GM21717 (cell line): Measurements from ENCODE around the gene QPRT.
"Not testable (repeated sequence)": the region's sequence is repeated elsewhere in the genome, so short reads cannot be mapped to it uniquely, and the experiment has no call there.

Experiments
- ATAC-seq: cut with Tn5 transposase; IDR thresholded peaks from one replicate; pipeline ENCODE4 v1.9.1; 2021; ENCODE audit warnings: mild to moderate bottlenecking, moderate library complexity; ENCODE audit not compliant: unreplicated experiment

Gene QPRT

DNA sequence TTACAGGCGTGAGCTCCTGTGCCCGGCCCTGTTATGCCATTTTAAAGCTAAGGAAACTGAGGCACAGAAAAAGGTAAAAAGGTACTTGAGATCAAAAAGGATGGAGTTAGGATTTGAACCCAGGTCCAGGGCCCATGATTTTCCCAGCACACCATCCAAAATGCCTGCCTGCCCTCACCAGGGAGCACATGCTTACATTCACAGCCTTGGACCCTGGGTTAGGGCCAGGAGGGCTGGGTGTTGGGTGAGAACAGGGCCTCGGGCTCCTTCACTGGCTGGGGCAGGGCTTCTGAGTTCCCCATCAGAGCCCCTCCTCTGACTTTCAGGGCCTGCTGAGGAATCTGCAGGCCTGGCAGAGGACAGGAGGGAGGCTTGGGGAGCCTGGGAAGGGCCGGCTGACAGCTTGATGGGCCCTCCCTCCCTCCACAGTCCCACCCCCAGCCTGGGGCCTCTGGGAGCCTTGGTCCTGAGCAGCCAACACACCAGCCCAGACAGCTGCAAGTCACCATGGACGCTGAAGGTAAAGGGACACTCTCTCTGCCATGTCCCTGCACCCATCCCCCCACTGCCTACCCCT, at the start of gene QPRT:
QPRT (plus strand) TSS at position 490 of the 577 bp plus-strand sequence; CDS start at position 508, 18 bp downstream.
- ATAC-seq: no peak

- not testable (repeated sequence) for ATAC-seq
Measured at GRCh38 chr16:29629318-29629717, 49.7 kb upstream of the QPRT start.

- ATAC-seq: not testable (repeated sequence)
Measured at GRCh38 chr16:29631658-29632057, 47.3 kb upstream of the QPRT start.

DNA sequence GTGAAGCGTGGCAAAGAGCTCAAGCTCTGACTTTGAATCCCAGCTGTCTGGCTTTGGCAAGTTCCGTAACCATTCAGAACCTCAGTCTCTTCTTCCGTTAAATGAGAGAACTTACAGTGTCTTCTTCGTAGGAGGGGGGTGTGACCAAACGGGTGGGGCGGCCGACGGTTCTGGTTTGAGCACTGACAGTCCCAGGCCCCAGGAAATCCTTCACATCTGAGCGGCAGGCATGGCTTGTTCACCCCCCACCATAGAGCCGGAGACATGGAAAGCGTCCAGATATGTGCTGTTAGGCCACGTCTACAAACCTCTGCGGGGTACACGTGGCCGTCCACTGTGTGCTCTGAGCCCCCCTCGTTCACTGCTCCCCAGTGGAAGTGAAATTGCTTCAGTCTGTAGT, 43.1 kb upstream of the QPRT start:
- not testable (repeated sequence) for ATAC-seq

DNA sequence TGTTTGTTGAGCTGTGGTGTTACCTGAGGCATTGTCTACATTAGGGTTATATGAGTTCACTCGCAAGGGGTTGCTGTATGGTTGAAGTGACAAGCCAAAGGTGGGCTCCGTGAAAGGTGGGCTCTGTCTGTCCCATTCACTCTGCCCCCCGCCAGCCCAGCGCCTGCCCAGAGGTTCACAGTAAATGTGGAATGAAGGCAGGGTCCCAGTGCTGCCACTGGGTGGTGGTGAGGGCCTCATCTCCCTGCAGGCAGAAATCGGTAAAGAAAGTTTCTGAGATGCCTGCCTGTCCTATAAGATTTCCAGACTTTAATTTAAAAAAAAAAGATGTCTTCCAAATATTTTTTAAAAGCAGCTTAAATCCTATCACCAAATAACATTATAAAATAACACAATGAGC, 42.6 kb upstream of the QPRT start:
- not testable (repeated sequence) for ATAC-seq

DNA sequence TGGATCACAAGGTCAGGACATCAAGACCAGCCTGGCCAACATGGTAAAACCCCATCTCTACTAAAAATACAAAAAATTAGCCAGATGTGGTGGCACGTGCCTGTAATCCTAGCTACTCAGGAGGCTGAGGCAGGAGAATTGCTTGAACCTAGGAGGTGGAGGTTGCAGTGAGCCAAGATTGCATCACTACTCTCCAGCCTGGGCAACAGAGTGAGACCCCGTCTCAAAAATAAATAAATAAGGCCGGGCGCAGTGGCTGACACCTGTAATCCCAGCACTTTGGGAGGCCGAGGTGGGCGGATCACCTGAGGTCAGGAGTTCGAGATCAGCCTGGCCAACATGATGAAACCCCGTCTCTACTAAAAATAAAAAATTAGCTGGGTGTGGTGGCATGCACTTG, 40.2 kb upstream of the QPRT start:
- ATAC-seq: not testable (repeated sequence)

DNA sequence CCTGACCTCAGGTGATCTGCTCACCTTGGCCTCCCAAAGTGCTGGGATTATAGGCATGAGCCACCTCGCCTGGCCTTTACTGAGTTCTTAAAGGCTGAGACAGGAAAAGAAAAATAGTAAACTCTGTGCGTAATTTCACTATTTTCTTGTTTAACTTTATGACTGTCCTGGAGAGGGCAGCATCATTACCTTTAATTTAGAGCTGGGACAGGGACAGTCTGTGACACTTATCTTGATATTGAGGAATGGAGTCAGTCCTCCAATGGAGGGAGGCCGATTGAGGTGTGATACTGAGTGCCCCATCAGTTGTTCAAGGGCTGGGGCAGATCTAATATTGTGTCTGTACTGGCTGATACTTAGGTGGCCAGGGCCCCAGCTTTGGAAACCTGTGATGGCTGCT, 37.4 kb upstream of the QPRT start:
- ATAC-seq: no peak

DNA sequence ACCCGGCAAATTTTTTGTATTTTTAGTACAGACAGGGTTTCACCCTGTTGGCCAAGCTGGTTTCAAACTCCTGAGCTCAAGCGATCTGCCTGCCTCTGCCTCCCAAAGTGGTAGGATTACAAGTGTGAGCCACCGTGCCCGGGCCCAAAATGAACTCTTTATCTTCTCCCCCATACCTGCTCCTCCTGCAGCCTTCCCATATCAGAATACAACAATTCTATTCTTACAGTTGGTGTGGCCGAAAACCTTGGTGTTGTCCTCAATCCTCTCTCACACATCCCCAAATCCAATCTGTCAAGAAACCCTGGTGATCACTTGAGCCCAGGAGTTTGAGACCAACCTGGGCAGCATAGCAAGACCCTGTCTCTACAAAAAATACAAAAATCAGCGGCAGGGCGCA, 35.4 kb upstream of the QPRT start:
- ATAC-seq: no peak

DNA sequence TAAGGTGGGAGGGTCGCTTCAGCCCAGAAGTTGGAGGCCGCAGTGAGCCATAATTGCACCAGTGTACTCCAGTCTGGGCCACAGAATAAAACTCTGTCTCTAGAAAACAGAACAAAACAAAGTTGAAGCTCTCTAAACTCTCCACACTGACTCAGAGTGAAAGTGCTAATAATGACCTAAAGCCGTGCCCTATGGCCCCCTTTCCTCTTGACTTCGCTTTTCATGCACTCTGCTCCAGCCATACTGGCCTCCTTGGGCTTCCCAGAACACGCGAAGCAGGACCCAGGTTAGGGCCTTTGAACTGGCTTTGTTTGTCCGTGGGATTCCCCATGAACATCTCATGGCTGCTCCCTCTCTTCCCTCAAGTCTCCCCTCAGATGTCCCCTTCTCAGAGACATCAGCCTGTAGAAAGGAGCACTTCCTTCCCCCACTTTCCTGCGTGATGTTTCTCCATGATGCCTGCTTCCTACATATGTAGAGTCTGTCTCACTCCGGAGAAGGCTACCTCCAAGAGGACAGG, 34.6 kb upstream of the QPRT start:
- ATAC-seq: no peak

GRCh38 chr16:29644973-29645693, 33.8 kb upstream of the QPRT start:
- ATAC-seq: no peak

DNA sequence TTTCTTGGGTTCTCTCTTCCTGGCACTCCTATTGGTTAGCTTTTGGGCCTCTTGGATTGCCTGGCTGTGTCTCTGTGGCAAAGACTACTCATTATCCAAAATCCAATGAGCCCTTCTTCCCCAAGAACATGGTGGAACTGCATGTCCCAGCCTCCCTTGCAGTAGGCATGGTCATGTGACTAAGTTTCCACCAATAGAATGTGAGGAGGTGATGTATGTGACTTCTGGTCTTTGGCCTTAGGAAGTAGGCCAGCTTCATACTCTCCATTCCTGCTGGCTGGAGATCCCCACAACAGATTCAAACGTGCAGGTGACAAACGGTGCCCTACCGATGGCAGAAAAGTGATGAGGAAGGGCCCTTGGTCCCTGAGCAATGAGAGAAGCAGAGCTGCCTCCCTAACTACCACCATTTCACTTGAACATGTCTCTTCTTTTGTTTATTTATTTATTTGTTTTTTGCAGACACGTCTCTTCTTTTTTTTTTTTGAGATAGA, 33.2 kb upstream of the QPRT start:
- no peak for ATAC-seq

DNA sequence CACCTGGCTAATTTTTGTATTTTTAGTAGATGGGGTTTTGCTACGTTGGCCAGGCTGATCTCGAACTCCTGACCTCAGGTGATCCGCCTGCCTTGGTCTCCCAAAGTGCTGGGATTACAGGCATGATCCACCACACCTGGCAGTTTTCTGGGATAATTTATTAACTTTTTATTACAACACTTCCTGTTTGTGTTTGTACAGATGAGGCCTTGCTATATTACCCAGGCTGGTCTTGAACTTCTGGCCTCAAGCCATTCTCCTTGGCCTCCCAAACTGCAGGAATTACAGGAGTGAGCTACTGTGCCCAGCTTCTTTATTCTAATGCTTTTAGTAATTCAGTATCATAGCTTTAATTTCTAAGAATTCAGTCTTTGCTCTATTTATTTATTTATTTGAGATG, 32.0 kb upstream of the QPRT start:
- ATAC-seq: no peak

DNA sequence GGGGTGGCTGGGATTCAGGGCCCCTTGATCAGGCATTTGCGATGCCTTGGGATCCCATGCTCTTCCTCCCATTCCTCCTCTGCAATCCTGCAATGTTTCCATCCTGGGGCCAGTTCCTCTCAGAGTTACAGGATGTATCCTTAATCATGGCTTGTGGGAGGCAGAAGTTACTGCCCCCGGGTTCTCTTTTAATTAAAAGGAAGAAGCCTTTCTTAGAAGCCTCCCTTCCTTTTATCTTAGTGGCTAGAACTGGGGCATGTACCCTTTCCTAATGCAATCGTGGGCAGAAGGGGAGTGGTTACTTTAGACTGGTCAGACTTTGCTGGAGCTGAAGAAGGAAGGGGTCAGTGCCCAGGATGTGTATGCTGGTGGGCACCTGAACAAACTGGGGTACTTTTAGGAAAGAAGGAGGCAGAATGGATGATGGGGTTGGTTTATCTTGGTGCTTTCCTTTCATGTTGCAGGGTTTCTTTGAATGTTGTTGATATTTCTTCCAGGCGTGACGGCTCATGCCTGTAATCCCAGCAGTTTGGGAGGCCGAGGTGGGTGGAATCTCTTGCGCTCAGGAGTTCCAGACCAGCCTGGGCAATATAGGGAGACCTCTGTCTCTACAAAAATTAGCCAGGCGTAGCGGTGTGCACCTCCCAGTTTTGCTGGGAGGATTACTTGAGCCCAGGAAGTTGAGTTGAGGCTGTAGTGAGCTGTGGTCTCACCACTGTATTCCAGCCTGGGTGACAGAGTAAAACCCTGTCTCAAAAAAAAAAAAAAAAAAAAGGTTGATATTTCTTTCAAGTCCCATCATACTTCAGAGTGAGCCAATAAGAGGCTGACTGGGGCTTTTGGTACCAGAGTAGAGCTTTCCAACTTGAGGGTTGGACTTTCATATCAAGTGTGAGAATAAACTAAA, 29.1 kb upstream of the QPRT start:
- ATAC-seq: no peak

GRCh38 chr16:29650771-29651170, 28.2 kb upstream of the QPRT start:
- no peak for ATAC-seq

GRCh38 chr16:29651774-29652349, 27.1 kb upstream of the QPRT start:
- no peak for ATAC-seq

DNA sequence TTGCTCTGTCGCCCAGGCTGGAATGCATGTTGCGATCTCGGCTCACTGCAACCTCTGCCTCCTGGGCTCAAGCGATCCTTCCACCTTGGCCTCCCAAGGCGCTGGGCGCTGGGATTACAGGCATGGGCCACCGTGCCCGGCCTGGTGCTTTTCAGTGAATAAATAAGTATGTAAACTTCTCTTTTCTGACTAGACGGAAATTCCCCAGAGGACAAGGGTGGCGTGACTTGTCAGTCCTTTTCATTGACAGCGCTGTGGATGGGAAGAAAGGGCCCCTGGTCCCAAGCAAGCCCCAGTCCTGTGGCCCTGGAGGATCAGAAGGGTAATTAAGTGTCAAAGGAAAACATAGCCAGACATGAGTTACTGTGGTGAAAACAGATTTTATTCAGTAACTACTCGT, 25.5 kb upstream of the QPRT start:
- ATAC-seq: no peak

DNA sequence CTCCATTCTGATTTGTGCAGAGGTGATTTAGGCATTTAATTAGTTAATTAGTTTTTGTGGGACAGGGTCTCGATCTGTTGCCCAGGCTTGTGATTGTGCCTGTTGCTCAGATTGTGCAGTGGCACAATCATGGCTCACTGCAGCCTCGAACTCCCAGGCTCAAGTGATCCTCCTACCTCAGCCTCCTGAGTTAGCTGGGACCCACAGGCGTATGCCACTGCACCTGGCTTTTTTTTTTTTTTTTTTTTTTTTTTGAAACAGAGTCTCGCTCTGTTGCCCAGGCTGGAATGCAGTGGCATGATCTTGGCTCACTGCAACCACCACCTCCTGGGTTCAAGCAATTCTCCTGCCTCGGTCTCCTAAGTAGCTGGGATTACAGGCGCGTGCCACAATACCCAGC, 25.1 kb upstream of the QPRT start:
- not testable (repeated sequence) for ATAC-seq

DNA sequence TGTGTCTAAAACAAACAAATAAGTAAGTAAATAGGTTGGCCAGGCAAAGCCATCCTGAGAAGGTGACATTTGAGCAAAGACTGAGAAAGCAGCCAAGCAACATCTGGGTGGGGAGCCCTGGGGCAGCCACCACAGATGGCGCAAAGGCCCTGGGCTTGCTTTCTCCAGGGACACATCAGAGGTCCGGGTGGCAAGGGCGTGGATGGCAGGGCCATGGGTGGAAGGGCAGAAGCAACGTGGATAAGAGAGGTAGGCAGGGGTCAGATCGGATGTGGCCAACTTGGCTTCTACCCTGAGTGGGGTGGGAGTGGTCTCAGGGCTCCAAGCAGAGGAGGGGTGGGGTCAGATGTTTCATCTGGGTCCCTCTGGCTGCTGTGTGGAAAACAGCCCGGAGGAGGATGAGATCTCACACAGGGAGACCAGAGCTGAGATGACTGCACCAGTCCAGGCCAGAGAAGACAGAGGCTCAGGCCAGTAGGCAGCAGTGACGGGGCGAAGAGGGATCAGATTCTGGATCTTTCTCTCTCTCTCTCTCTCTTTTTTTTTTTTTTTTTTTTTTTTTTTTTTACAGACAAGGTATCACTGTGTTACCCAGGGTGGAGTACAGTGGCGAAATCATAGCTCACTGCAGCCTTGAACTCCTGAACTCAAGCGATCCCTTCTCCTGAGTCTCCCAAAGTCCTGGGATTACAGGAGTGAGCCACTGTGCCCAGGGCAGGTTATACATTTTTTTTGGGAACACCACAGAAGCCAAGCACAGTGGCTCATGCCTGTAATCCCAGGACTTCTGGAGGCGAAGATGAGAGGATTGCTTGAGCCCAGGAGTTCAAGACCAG, 22.1 kb upstream of the QPRT start:
- ATAC-seq: no peak

DNA sequence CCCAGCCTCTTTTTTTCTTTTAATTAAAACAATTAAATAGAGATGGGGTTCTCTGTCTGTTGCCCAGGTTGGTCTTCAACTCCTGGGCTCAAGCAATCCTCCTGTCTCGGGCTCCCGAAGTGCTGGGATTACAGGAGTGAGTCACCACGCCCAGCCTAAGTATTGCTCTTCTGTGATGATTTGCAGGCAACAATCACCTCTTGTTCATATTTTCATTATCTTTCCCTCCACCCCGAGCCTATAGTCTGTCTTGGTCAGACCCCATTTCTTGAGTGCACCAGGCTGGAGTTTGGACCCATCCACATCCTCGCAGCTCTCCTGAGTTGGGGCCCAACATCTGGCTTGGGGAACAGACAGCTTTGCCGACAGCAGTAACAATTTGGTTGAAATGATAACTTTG, 20.3 kb upstream of the QPRT start:
- ATAC-seq: no peak
